Activated CD4-positive, alpha-beta T cell treated with anti-CD3 and anti-CD28 coated beads, Interleukin-2, amount 10 ng/mL, durations not matched to agents 7 days and 5 days (primary cell): ENCODE results near the gene KMO. TPM values are rescaled to one million over a fixed set of nuclear protein-coding genes. Genes with fewer than 3 reads are reported as not detected.
A peak's percentile ranks its signal among the peaks of the same experiment; 100 is the strongest.

Source experiments
- CTCF ChIA-PET: fragments of 350-600 bp; sonication (Branson Sonifier 250); formaldehyde crosslinking; loops from one replicate; lab custom pipeline; 2021; ENCODE audit warnings: antibody characterized with exemption; lab: Charles Lee
- POLR2A ChIA-PET: fragments of 350-600 bp; sonication (Branson Sonifier 250); formaldehyde crosslinking; loops from one replicate; lab custom pipeline; 2021; ENCODE audit warnings: antibody characterized with exemption; lab: Charles Lee
- DNase-seq: peaks from one replicate; pipeline ENCODE4 v3.0.0-alpha.2; 2020
- H3K27ac Mint-ChIP-seq: one replicate; pipeline ENCODE4 v1.8.0; 2021; ENCODE audit warnings: mild to moderate bottlenecking, moderate library complexity, mixed read lengths
- H3K27me3 Mint-ChIP-seq: one replicate; pipeline ENCODE4 v1.8.0; 2021; ENCODE audit warnings: mixed read lengths
- H3K36me3 Mint-ChIP-seq: one replicate; pipeline ENCODE4 v1.8.0; 2021; ENCODE audit warnings: low read depth, mixed read lengths
- H3K4me1 Mint-ChIP-seq: one replicate; pipeline ENCODE4 v1.8.0; 2021; ENCODE audit warnings: mixed read lengths
- H3K4me3 Mint-ChIP-seq: one replicate; pipeline ENCODE4 v1.8.0; 2021; ENCODE audit warnings: mild to moderate bottlenecking, moderate library complexity, mixed read lengths
- H3K9me3 Mint-ChIP-seq: one replicate; pipeline ENCODE4 v1.8.0; 2021; ENCODE audit warnings: mixed read lengths
- total RNA-seq, 2 experiments: library from RNA; stranded (reverse); gene quantifications; one replicate each; pipeline ENCODE4 v1.2.3, GENCODE V29; 2021

The KMO gene
- under 1 TPM in 1 of 2 experiments, not detected in 1; 0.12 TPM for total RNA-seq

GRCh38 chr1:241532162-241532531 is at the start of gene KMO:
KMO (plus strand) TSS chr1:241532378; CDS start chr1:241532445, 67 bp downstream.
- Mint-ChIP-seq H3K36me3 (no peaks in the 10 kb centered on the region), H3K27ac (peak within 1 kb of the TSS; percentile 92), H3K4me3 (peak within 1 kb of the TSS; percentile 88), H3K27me3 (peaks cover 26% of the 10 kb centered on the region), H3K9me3 (peaks cover 3% of the 10 kb centered on the region), H3K4me1 (peaks cover 15% of the 10 kb centered on the region)
- POLR2A ChIA-PET = no interaction called here
- no peak for DNase-seq
- CTCF ChIA-PET = interaction anchor here (1.4 kb wide), 1 partner anchor 79 kb away, joined by 5 read pairs; no protein-coding TSS in a partner anchor

GRCh38 chr1:241482761-241483250 is 49.4 kb upstream of the KMO start:
- DNase-seq = no peak
- Mint-ChIP-seq H3K4me3 (no peak overlapping the region), H3K27me3 (peaks cover 5% of the 10 kb centered on the region), H3K4me1 (no peaks in the 10 kb centered on the region), H3K27ac (no peak overlapping the region), H3K36me3 (no peaks in the 10 kb centered on the region), H3K9me3 (no peaks in the 10 kb centered on the region)
- POLR2A ChIA-PET = no interaction called here
- CTCF ChIA-PET = interaction anchor here (0.6 kb wide), 1 partner anchor 1732 kb away, joined by 4 read pairs; no protein-coding TSS in a partner anchor

DNA sequence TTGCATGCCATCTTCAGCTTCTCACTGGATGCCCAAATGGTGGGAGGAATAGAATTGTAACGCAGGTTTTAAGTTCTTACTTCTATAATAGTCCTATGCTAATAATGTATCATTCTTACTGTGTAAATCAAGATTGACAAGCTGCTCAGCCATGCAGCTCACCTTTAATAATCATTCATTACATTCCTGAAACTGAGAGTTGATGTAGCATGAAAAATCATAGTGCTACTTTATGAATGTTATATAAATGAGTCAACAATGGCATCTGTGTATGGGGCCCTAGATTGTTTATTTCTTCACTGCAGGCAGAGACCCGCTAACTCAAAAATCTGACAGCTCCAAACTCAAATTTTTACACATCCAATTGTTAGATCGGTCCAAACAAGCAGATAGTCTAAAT is 47.0 kb upstream of the KMO start:
- POLR2A ChIA-PET = no interaction called here
- no peaks in the 10 kb centered on the region for H3K9me3 Mint-ChIP-seq
- CTCF ChIA-PET = no interaction called here

GRCh38 chr1:241485554-241485992 is 46.6 kb upstream of the KMO start:
- no peak overlapping the region for H3K4me3 Mint-ChIP-seq
- ChIA-PET POLR2A (interaction anchor here (0.7 kb wide), 1 partner anchor 873 kb away, joined by 3 read pairs; no protein-coding TSS in a partner anchor), CTCF (no interaction called here)
- H3K27me3 Mint-ChIP-seq = no peaks in the 10 kb centered on the region
- no peaks in the 10 kb centered on the region for H3K4me1 Mint-ChIP-seq
- DNase-seq = no peak
- no peaks in the 10 kb centered on the region for H3K36me3 Mint-ChIP-seq
- H3K9me3 Mint-ChIP-seq = no peaks in the 10 kb centered on the region
- no peak overlapping the region for H3K27ac Mint-ChIP-seq

More for the DNA sequence above, 47.0 kb upstream of the KMO start:
- no peak overlapping the region for H3K27ac Mint-ChIP-seq
- no peak overlapping the region for H3K4me3 Mint-ChIP-seq
- DNase-seq = no peak
- H3K4me1 Mint-ChIP-seq = no peaks in the 10 kb centered on the region
- no peaks in the 10 kb centered on the region for H3K27me3 Mint-ChIP-seq
- H3K36me3 Mint-ChIP-seq = no peaks in the 10 kb centered on the region

- CTCF ChIA-PET = interaction anchor here (1.2 kb wide), 1 partner anchor 10 kb away, joined by 3 read pairs; no protein-coding TSS in a partner anchor
- no peak overlapping the region for H3K27ac Mint-ChIP-seq
Measured at GRCh38 chr1:241488739-241489138, 43.4 kb upstream of the KMO start.

DNA sequence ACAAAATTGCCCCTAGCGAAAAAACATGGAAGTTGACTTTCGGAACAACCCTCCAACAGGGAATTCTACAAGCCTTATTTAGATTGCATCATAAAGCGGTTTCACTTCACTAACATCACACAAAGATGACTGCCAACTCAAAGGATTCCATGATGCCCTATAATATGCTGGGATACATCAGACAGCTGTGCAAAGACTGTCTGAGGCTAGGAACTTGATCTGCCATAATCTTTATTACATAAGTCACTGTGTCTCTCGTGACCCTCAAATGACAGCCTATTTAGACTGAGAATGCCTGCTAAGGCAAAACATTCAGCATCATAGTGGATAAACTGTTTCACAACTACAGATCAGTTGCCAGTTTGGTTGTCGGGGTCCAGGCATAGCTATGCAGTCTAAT is 36.4 kb upstream of the KMO start:
- ChIA-PET POLR2A (no interaction called here), CTCF (no interaction called here)
- Mint-ChIP-seq H3K36me3 (peaks cover 35% of the 10 kb centered on the region), H3K27me3 (no peaks in the 10 kb centered on the region), H3K9me3 (no peaks in the 10 kb centered on the region), H3K27ac (no peak overlapping the region), H3K4me1 (peaks cover 1% of the 10 kb centered on the region), H3K4me3 (no peak overlapping the region)
- no peak for DNase-seq

More at GRCh38 chr1:241488739-241489138, 43.4 kb upstream of the KMO start:
- no peaks in the 10 kb centered on the region for H3K4me1 Mint-ChIP-seq
- H3K9me3 Mint-ChIP-seq = no peaks in the 10 kb centered on the region
- no peak overlapping the region for H3K4me3 Mint-ChIP-seq
- H3K27me3 Mint-ChIP-seq = no peaks in the 10 kb centered on the region
- DNase-seq = no peak
- H3K36me3 Mint-ChIP-seq = peaks cover 4% of the 10 kb centered on the region
- POLR2A ChIA-PET = no interaction called here

DNA sequence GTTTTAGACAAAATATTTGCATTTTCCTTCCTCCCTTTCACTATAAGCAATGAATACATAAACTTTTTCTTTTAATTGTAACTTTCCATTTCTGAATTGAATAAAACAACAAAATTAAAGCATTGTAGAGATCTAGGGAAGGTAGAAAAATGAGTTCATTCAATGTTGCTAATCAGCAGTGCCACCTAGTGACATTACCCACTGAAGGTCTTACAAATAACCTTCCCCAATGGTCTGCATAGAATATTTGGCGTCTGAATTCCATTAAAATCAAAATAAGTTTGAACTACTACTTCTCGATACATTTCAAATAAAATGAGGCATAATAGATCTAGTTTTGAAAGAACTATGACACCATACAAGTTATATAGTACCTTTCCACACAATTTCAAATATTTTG is 32.3 kb upstream of the KMO start:
- H3K27ac Mint-ChIP-seq = no peak overlapping the region
- H3K4me1 Mint-ChIP-seq = peaks cover 1% of the 10 kb centered on the region
- ChIA-PET POLR2A (no interaction called here), CTCF (interaction anchor here (1.4 kb wide), 1 partner anchor 12 kb away, joined by 3 read pairs; no protein-coding TSS in a partner anchor)
- H3K9me3 Mint-ChIP-seq = no peaks in the 10 kb centered on the region
- DNase-seq = no peak
- no peaks in the 10 kb centered on the region for H3K27me3 Mint-ChIP-seq
- H3K36me3 Mint-ChIP-seq = peaks cover 46% of the 10 kb centered on the region
- no peak overlapping the region for H3K4me3 Mint-ChIP-seq

GRCh38 chr1:241503444-241503843 is 28.7 kb upstream of the KMO start:
- Mint-ChIP-seq H3K9me3 (no peaks in the 10 kb centered on the region), H3K27me3 (no peaks in the 10 kb centered on the region), H3K27ac (no peak overlapping the region), H3K4me3 (no peak overlapping the region), H3K36me3 (peaks cover 57% of the 10 kb centered on the region), H3K4me1 (peaks cover 1% of the 10 kb centered on the region)
- CTCF ChIA-PET = interaction anchor here (1.0 kb wide), 1 partner anchor 11 kb away, joined by 3 read pairs; no protein-coding TSS in a partner anchor
- POLR2A ChIA-PET = no interaction called here
- DNase-seq = no peak

- H3K36me3 Mint-ChIP-seq = peaks cover 60% of the 10 kb centered on the region
- H3K4me1 Mint-ChIP-seq = no peaks in the 10 kb centered on the region
- H3K4me3 Mint-ChIP-seq = no peak overlapping the region
- ChIA-PET POLR2A (no interaction called here), CTCF (interaction anchor here (0.9 kb wide), 1 partner anchor 503 kb away, joined by 4 read pairs; no protein-coding TSS in a partner anchor)
- no peak overlapping the region for H3K27ac Mint-ChIP-seq
- no peaks in the 10 kb centered on the region for H3K27me3 Mint-ChIP-seq
- no peak for DNase-seq
- H3K9me3 Mint-ChIP-seq = no peaks in the 10 kb centered on the region
Measured at GRCh38 chr1:241507189-241507863, 24.9 kb upstream of the KMO start.

- DNase-seq = no peak
- Mint-ChIP-seq H3K9me3 (no peaks in the 10 kb centered on the region), H3K36me3 (peaks cover 42% of the 10 kb centered on the region), H3K4me1 (peaks cover 23% of the 10 kb centered on the region), H3K4me3 (no peak overlapping the region), H3K27me3 (no peaks in the 10 kb centered on the region), H3K27ac (no peak overlapping the region)
- POLR2A ChIA-PET = no interaction called here
- CTCF ChIA-PET = interaction anchor here (1.2 kb wide), 1 partner anchor 15 kb away, joined by 3 read pairs; no protein-coding TSS in a partner anchor
Measured at GRCh38 chr1:241513378-241513777, 18.8 kb upstream of the KMO start.

DNA sequence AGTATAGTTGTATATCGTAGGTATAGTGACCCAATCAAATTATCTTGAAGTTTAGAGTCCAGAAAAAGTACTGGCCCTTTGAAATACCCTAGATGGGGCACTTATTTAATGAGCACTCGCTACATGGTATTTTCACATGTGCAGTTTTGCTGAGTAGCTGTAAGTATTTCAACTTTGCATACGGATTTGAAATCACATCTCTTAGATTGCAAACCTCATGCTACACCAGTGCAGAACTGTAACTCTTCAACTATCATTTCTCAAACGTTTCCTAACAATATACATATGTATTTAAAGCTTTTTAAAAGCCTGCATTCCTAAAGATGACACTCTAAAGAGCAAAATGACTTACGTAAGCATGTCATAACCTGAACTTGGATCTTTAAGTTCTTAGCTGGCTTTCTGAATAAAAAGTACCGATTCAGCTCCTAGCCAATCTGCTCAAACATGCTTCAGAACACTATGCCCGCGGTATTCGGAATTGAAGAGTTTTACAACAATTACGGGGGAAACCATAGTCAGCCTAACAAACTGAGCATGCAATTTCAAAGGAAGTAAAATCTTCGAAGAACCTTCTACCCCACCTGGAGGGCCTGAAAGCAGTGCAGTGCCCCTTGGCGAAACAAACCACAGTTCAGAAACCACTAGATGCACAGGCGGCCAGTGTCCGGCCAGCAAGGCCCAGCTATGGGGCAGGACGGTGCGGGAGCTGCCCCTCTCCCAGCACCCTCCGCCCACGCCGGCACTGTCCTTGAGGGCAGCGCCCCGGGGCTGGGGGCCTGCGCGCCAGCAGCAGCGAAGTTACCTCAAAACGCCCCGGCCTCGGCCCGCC is 13.5 kb upstream of the KMO start:
- DNase-seq = peak; percentile 15
- H3K4me1 Mint-ChIP-seq = peaks cover 31% of the 10 kb centered on the region
- no peaks in the 10 kb centered on the region for H3K9me3 Mint-ChIP-seq
- peaks cover 15% of the 10 kb centered on the region for H3K36me3 Mint-ChIP-seq
- POLR2A ChIA-PET = interaction anchor here (0.6 to 1.2 kb wide), 2 partner anchors 33 to 78 kb away, joined by 3 to 6 read pairs; no protein-coding TSS in a partner anchor
- H3K4me3 Mint-ChIP-seq = peak overlapping the region; percentile 93
- CTCF ChIA-PET = interaction anchor here (0.8 kb wide), 1 partner anchor 24 kb away, joined by 3 read pairs; no protein-coding TSS in a partner anchor
- H3K27me3 Mint-ChIP-seq = peaks cover 20% of the 10 kb centered on the region
- H3K27ac Mint-ChIP-seq = peak overlapping the region; percentile 94

DNA sequence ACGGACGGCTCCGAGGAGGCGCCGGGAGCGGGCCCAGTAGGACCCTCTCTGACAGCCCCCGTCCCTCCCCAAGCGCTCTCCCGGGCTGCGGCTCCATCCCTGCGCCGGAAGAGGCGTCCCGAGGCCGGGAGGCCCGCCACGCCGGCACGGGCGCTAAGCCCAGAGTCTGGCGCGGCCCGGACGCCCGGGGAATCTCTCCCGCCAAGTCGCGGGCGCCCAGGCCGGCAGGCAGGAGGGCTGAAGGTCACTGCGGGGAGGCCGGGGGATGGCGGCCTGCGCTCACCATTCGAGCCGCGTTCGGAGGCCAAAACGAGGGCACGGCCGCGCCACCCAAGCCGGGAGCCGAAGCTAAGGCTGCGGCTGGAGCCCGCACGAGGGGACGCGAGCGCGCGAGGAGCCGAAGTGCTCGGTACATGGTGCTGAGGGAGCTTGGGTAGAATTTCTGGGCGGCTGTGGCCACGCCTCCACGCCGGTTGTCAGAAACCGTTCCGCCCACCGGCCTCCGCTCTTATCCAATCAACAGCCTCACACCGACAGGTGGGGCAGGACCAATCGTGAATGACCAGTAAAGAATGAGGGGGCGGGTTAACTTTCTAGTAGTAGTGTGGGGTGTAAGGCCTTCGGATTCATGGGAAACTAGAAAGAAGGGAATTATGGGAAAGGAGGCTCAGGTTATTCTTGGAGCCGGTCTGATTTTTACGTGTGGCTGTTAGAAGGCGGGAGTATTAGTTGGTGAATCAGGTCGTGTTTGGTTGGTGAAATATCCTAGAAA is 12.7 kb upstream of the KMO start, which contains the start of gene FH:
Gene FH, minus strand, starts transcription at position 448 of the 772 bp plus-strand sequence. Its CDS starts 33 bp downstream, at position 415.
- peak within 1 kb of the TSS; percentile 94 for H3K27ac Mint-ChIP-seq

More for the DNA sequence above, 12.7 kb upstream of the KMO start, which contains the start of gene FH:
- Mint-ChIP-seq H3K4me1 (peaks cover 28% of the 10 kb centered on the region), H3K9me3 (no peaks in the 10 kb centered on the region), H3K27me3 (peaks cover 26% of the 10 kb centered on the region), H3K36me3 (peaks cover 12% of the 10 kb centered on the region), H3K4me3 (peak within 1 kb of the TSS; percentile 93)
- DNase-seq = peak; percentile 96
- ChIA-PET POLR2A (interaction anchor here (1.2 kb wide), 1 partner anchor 32 kb away, joined by 3 read pairs; no protein-coding TSS in a partner anchor), CTCF (interaction anchor here (0.6 to 1.1 kb wide), 3 partner anchors 18 to 1064 kb away, joined by 3 to 4 read pairs (median 3); no protein-coding TSS in a partner anchor)
